GM12891 (cell line): ENCODE data around the gene MSL3.

Experiments used
- POLR2A ChIP-seq: IDR thresholded peaks from 2 replicates; pipeline ENCODE4 v1.6.1; 2011; ENCODE audit warnings: low read depth, low read length, control low read depth
- POLR2AphosphoS5 ChIP-seq: IDR thresholded peaks from 2 replicates; pipeline ENCODE4 v1.6.1; 2011; ENCODE audit warnings: low read depth, low read length, control low read depth
- POU2F2 ChIP-seq: IDR thresholded peaks from 2 replicates; pipeline ENCODE4 v1.6.1; 2011; ENCODE audit warnings: low read depth, mild to moderate bottlenecking, control low read depth, low read length, moderate library complexity
- SPI1 ChIP-seq: IDR thresholded peaks from 2 replicates; pipeline ENCODE4 v1.6.1; 2011; ENCODE audit warnings: low read depth, low read length, control low read depth
- TAF1 ChIP-seq: IDR thresholded peaks from 2 replicates; pipeline ENCODE4 v1.6.1; 2011; ENCODE audit warnings: low read depth, low read length, control low read depth

DNA sequence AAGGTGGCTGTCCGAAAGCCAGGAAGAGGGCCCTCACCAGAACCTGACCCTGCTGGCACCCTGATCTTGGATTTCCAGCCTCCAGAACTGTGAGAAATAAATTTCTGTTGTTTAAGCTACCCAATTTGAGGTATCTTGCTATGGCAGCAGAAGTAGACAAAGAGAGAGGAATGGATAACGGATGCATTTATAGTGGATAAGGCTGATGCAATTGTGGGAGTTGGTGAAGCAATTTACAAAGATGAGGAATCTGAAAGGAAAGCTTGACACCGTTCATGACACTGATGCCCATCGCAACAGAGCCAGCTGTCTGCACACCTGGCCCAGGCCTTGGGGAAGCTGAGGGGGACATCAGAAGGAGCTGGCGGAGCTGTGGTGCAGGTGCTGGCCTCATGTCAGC, 35.7 kb upstream of the MSL3 start:
- no peak for TF ChIP-seq POLR2AphosphoS5
- TF ChIP-seq POLR2A = no peak
- no peak for TF ChIP-seq POU2F2
- TF ChIP-seq TAF1 = no peak
- no peak for TF ChIP-seq SPI1
